NB4 (cell line): ENCODE data around the gene MRPL49.

Experiments used
- CTCF ChIP-seq: IDR thresholded peaks from one replicate; pipeline ENCODE4 v1.5.1; 2012; ENCODE audit warnings: low read depth, low read length
- MAX ChIP-seq: IDR thresholded peaks from 2 replicates; pipeline ENCODE4 v1.6.1; 2011; ENCODE audit warnings: low read depth, low read length

GRCh38 chr11:65104628-65105027 is 17.5 kb upstream of the MRPL49 start:
- TF ChIP-seq CTCF (no peak), MAX (no peak)
